ENCODE results near the gene SPTLC3.

- no peak for TF ChIP-seq CTCF (conservative IDR thresholded peaks at IDR 0.05; ENCODE audit: low read length)
- no peak for TF ChIP-seq EZH2phosphoT487 (IDR thresholded peaks at IDR 0.05; ENCODE audit: borderline replicate concordance, low read depth, low read length)
These were observed 4.1 kb downstream of the SPTLC3 start for GRCh38 chr20:13012886-13013285.
